Left lung (tissue), 10 donors: Measurements from ENCODE around the gene DLG2. TPM values are rescaled to one million over a fixed set of nuclear protein-coding genes. Genes with fewer than 3 reads are reported as not detected.

Experiments
- ATAC-seq: fragments of 200-7000 bp; cut with Tn5 transposase; one replicate; pipeline ENCODE4 v1.9.1; 2020; ENCODE audit warnings: moderate library complexity
- DNase-seq, 4 donors: peaks; one replicate each; pipeline ENCODE4 v3.0.0-alpha.2; 2013 to 2020
- H3K27ac ChIP-seq, 2 donors: fragments of 200-600 bp; sonication (generic) in 1 of 2; one replicate each; pipeline versions ENCODE4 v1.5.0 to v1.8.0; 2020 to 2021
- H3K27me3 ChIP-seq, 2 donors: fragments of 200-600 bp; sonication (generic) in 1 of 2; one replicate each; pipeline versions ENCODE4 v1.5.0 to v1.8.0; 2020 to 2021
- H3K36me3 ChIP-seq, 2 donors: fragments of 200-600 bp; sonication (generic) in 1 of 2; one replicate each; pipeline versions ENCODE4 v1.5.0 to v1.8.0; 2020 to 2021
- H3K4me1 ChIP-seq, 2 donors: fragments of 200-600 bp; one replicate each; pipeline ENCODE4 v1.8.0; 2021
- H3K4me3 ChIP-seq, 2 donors: fragments of 200-600 bp; sonication (generic) in 1 of 2; one replicate each; pipeline versions ENCODE4 v1.5.0 to v1.8.0; 2020 to 2021; ENCODE audit warnings: mild to moderate bottlenecking in 1 of 2
- H3K9me3 ChIP-seq, 2 donors: fragments of 200-600 bp; sonication (generic) in 1 of 2; one replicate each; pipeline versions ENCODE4 v1.5.0 to v1.8.0; 2020 to 2021
- CTCF ChIP-seq, 2 donors: fragments of 200-600 bp; sonication (generic) in 1 of 2; IDR thresholded peaks; one replicate each; pipeline versions ENCODE4 v1.5.0 to v1.8.0; 2021; ENCODE audit warnings: antibody characterized with exemption in 2 of 2
- intact Hi-C, 2 donors: fragments of 100-400 bp; cut with DNase I; formaldehyde crosslinking; loops; one replicate each; pipeline versions ENCODE4 v1.11.2 to v1.14.2; 2022
- polyA plus RNA-seq, 6 donors: library from polyadenylated mRNA; unstranded; fragments of 120-200 nt; gene quantifications; one replicate each; pipeline ENCODE4 v1.2.1, GENCODE V29; 2013; ENCODE audit not compliant: insufficient read length in 6 of 6
- total RNA-seq, 2 donors: library from RNA; stranded (reverse); fragmentation: NEBNext Ultra II Directional; extraction: Animal tissue kit (Norgen Biotek cat#: 25700); gene quantifications; one replicate each; pipeline ENCODE4 v1.2.1, GENCODE V29; 2021
- donor health status: DM: no; HTN: yes; CAD: no.
- donor health status: DM: no; HTN: no; CAD: no.

Gene DLG2
- total and polyA plus RNA-seq, 8 donors = 4.5 to 15.0 (median 8.6) TPM

- no peak for DNase-seq
- H3K9me3 ChIP-seq = peaks cover 0 to 5% of the 10 kb centered on the region in 2 donors
- no peak overlapping the region for H3K4me3 ChIP-seq
- ATAC-seq = no peak
- no peaks in the 10 kb centered on the region for H3K27me3 ChIP-seq
- TF ChIP-seq CTCF (IDR thresholded peaks at IDR 0.05) = no peak
- intact Hi-C loops = no loop called here
- no peak overlapping the region for H3K27ac ChIP-seq
- H3K36me3 ChIP-seq = no peaks in the 10 kb centered on the region
- H3K4me1 ChIP-seq = no peaks in the 10 kb centered on the region
These were observed 439.2 kb downstream of the DLG2 start for GRCh38 chr11:85187992-85188391.

GRCh38 chr11:85184721-85185120, 442.4 kb downstream of the DLG2 start:
- intact Hi-C loops = no loop called here
- no peaks in the 10 kb centered on the region for H3K36me3 ChIP-seq
- no peak overlapping the region for H3K4me3 ChIP-seq
- H3K27ac ChIP-seq = no peak overlapping the region
- no peaks in the 10 kb centered on the region for H3K27me3 ChIP-seq
- no peaks in the 10 kb centered on the region for H3K4me1 ChIP-seq
- no peak for TF ChIP-seq CTCF (IDR thresholded peaks at IDR 0.05)
- peaks cover 0 to 5% of the 10 kb centered on the region in 2 donors for H3K9me3 ChIP-seq
- ATAC-seq = no peak
- no peak for DNase-seq

GRCh38 chr11:85182441-85183387, 444.4 kb downstream of the DLG2 start:
- no peak overlapping the region for H3K27ac ChIP-seq
- ATAC-seq (peak; percentile 42), DNase-seq (peak in 2 of 4 donors; percentile 9 to 31)
- TF ChIP-seq CTCF (IDR thresholded peaks at IDR 0.05) = peak in 1 of 2 donors; percentile 13
- no peaks in the 10 kb centered on the region for H3K27me3 ChIP-seq
- intact Hi-C loops = no loop called here
- no peak overlapping the region for H3K4me3 ChIP-seq
- no peaks in the 10 kb centered on the region for H3K9me3 ChIP-seq
- H3K36me3 ChIP-seq = no peaks in the 10 kb centered on the region
- no peaks in the 10 kb centered on the region for H3K4me1 ChIP-seq

- no peak for TF ChIP-seq CTCF (IDR thresholded peaks at IDR 0.05)
- intact Hi-C loops = no loop called here
- Histone ChIP-seq H3K27ac (no peak overlapping the region), H3K36me3 (no peaks in the 10 kb centered on the region), H3K27me3 (no peaks in the 10 kb centered on the region), H3K4me3 (no peak overlapping the region), H3K4me1 (no peaks in the 10 kb centered on the region), H3K9me3 (peaks cover 0 to 12% of the 10 kb centered on the region in 2 donors)
- DNase-seq (no peak), ATAC-seq (no peak)
These were observed 446.6 kb downstream of the DLG2 start for GRCh38 chr11:85180528-85180927.

GRCh38 chr11:85171648-85172257, 455.4 kb downstream of the DLG2 start:
- no peak overlapping the region for H3K4me3 ChIP-seq
- no peaks in the 10 kb centered on the region for H3K36me3 ChIP-seq
- H3K9me3 ChIP-seq = peaks cover 0 to 41% of the 10 kb centered on the region in 2 donors
- intact Hi-C loops = no loop called here
- no peak for TF ChIP-seq CTCF (IDR thresholded peaks at IDR 0.05)
- no peak overlapping the region for H3K27ac ChIP-seq
- ATAC-seq (no peak), DNase-seq (peak in 1 of 4 donors; percentile 54)
- H3K27me3 ChIP-seq = no peaks in the 10 kb centered on the region
- H3K4me1 ChIP-seq = no peaks in the 10 kb centered on the region
